Measurements from ENCODE around the gene GLCCI1.

Gene GLCCI1

DNA sequence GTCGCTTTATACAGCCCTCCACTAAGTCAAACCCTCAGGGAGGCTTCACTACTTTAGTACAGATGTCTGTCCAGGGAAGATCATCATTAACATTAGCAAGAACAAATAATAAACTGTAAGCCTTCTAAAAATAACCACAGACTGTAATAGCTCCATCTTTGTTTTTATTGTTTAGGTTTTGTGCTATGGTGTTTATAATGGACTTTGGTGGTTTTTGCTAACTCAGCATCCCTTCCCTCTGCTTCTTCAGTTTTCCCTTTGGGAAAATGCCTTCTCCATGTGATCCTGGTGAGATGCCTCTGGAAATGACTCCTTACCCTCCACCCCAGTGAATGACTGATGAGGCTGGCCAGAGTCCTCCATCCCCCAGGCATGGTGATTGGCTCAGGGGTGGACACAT lies 162.1 kb downstream of the GLCCI1 start:
- TF ChIP-seq, protein P1, sequence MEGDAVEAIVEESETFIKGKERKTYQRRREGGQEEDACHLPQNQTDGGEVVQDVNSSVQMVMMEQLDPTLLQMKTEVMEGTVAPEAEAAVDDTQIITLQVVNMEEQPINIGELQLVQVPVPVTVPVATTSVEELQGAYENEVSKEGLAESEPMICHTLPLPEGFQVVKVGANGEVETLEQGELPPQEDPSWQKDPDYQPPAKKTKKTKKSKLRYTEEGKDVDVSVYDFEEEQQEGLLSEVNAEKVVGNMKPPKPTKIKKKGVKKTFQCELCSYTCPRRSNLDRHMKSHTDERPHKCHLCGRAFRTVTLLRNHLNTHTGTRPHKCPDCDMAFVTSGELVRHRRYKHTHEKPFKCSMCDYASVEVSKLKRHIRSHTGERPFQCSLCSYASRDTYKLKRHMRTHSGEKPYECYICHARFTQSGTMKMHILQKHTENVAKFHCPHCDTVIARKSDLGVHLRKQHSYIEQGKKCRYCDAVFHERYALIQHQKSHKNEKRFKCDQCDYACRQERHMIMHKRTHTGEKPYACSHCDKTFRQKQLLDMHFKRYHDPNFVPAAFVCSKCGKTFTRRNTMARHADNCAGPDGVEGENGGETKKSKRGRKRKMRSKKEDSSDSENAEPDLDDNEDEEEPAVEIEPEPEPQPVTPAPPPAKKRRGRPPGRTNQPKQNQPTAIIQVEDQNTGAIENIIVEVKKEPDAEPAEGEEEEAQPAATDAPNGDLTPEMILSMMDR (IDR thresholded peaks at IDR 0.05) = no peak

DNA sequence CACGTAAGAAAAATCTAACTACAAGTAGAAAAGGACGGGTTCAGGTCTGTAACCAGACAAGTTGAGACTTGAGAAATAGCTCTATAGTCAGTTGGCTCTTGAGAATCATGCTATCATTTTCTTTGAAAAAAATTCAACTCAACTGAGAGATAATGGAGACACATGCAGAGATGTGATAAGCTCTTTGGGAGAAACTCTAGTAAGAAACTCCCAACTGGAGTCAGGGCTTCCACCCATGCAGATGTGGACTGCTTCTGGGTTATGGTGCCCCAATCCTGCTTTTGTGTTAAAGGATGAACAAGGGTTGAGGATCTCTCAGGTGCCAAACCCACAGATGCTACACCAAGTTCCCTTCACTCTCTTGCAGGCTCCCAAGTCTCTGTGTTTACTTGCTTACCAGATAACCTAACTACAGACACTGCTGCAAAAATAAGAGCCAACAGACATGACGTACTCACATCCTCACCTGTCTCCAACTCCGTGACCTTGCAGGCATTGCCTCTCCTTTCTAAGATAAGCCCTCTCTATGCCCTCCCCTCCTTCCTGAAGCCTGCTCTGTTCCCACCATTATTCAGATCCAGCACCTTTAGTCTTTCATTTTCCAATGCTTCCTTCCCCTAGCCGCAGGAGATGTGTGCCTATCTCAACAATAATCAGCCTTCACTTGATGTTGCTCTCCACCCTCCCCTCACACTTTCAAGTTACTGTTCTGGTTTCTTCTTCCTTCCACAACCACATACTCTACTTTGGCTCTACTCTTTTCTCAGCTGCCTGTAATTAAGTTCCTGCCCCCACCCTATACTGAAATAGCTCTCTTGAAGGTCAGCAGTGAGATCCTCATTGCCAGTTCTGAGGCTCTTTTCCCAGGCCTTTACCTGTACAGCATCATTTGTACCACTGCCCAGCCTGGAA lies 163.4 kb downstream of the GLCCI1 start:
- TF ChIP-seq, protein P1 (IDR thresholded peaks at IDR 0.05) = no peak

DNA sequence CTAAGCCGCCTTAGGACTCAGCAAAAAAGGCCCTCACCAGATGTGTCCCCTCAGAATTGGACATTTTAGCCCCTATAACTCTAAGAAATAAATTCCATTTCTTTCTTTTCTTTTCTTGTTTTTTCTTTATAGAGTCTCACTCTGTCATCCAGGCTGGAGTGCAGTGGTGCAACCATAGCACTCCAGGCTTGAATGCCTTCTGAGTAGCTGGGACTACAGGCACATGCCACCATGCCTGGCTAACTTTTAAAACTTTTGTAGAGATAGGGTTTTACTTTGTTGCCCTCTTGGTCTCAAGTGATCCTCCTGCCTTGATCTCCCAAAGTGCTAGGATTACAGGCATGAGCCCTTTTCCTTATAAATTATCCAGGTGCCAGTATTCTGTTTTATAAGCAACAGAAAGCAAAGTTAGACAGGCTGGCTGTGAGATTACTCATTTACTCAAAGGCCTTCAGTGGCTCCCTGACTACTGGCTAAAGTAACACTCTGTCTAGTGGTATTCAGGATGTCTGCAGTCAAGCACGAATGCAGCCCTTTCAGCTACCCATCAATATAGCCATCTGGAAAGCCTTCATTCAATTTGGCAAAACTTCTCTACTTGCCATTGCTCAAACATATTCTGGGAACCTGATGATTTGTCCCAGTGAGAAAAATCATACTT lies 164.7 kb downstream of the GLCCI1 start:
- TF ChIP-seq, protein P1 (IDR thresholded peaks at IDR 0.05) = no peak

DNA sequence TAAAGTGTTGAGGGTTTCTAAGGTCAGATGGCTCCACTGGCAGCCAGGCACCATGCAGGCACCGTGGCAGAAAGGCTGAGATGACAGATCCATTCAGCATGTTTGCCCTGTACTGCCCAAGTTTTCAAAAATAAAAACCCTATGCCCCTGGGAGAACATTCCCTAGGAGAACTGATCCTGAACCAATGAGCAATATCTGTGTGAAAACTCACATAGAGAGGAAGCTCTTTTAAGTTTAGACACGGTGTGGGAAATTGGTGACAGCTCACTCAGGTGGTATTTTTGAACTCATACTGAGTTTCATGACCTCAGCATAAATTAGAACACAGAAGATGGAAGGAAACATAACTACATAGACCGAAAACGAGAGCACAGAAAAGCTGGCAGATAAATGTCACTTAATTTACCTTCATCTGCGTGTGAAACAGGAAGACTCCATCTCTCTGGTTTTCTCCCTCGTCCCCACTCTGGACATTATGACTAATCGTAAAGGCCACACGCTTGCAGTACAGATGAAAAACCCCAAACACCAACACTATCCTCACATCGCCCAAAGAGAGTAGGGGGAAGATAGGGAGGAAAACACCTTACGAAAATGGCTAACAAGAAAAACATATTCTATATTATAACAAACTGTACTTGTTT lies 165.6 kb downstream of the GLCCI1 start:
- TF ChIP-seq, protein P1 (IDR thresholded peaks at IDR 0.05) = no peak

DNA sequence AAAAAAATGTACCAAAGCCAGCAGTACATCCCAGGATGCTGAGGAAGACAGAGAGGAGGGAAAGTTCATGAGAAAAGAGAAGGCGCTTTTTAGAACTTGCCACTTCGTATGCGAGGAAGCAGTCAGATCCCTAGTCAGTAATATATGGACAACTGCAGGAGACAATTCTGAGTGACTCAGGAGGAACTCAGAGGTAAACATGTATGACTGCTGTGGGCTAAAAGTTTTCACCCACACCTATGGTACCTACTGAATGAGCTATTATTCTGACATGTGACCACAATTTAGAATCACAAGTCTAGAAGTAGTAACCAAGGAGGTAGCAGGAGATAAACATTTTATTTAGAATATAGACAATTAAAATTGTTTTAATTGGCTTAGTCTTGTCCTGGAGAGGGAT lies 166.8 kb downstream of the GLCCI1 start:
- TF ChIP-seq, protein P1 (IDR thresholded peaks at IDR 0.05) = no peak

GRCh38 chr7:8136051-8136730 lies 167.6 kb downstream of the GLCCI1 start:
- TF ChIP-seq, protein P1 (IDR thresholded peaks at IDR 0.05) = no peak
